NT2/D1 (cell line): ENCODE data around the gene FBXL19.

Experiments
- SUZ12 ChIP-seq: IDR thresholded peaks from 2 replicates; pipeline ENCODE4 v1.6.1; 2011; ENCODE audit not compliant: insufficient read length, insufficient read depth; ENCODE audit errors: extremely low read depth
- YY1 ChIP-seq: IDR thresholded peaks from 2 replicates; pipeline ENCODE4 v1.6.1; 2011; ENCODE audit not compliant: insufficient read length, insufficient read depth
- ZNF274 ChIP-seq: IDR thresholded peaks from 2 replicates; pipeline ENCODE4 v1.6.1; 2011; ENCODE audit warnings: mild to moderate bottlenecking, low read depth, low read length

DNA sequence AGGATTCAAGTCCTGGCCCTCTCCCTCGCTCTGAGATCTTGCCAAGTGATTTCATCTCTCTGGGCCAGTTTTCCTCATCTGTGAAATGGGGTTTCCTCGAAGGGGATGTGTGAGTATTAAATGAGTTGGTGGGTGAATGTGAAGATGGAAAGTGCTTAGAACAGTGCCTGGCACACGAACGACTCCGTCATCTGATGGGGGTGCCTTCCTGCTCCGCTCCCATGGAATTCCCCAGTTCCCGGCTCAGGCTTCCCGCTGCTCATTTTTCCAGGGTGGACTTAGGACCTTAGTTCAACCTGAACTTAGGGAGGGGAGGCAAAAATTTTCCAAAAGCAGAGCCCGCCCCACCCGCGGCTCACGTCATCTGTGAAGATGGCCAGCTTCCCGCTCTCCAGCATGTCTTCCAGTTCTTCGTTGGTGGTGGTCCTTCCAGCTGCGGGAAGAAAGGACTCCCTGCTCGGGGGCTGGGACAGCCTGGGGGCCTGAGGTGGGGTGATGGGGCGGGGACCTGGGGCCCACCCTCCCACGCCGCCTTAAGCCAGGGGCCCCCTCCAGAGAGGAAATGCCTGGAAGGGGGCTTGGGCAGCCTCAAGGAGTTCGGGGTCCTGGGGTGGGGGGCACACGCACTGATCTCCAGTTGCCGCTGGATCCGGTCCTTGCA lies 73.1 kb downstream of the FBXL19 start:
- no peak for TF ChIP-seq YY1
- TF ChIP-seq ZNF274 = no peak
- no peak for TF ChIP-seq SUZ12
